Activated CD8-positive, alpha-beta memory T cell treated with anti-CD3 and anti-CD28 coated beads, Interleukin-2, amount 10 ng/mL, durations not matched to agents 7 days and 5 days (primary cell): ENCODE measurements around the gene SLC1A1. TPM values are rescaled to one million over a fixed set of nuclear protein-coding genes. Genes with fewer than 3 reads are reported as not detected.

Source experiments
- ATAC-seq: fragments of 150-1000 bp; cut with Tn5 transposase; one replicate; pipeline ENCODE4 v1.10.0; 2021; ENCODE audit warnings: moderate library complexity
- CTCF ChIA-PET: fragments of 350-600 bp; sonication (Branson Sonifier 250); formaldehyde crosslinking; loops from one replicate; lab custom pipeline; 2021; ENCODE audit warnings: antibody characterized with exemption; lab: Charles Lee
- DNase-seq: peaks from one replicate; pipeline ENCODE4 v3.0.0-alpha.2; 2020
- H3K27ac Mint-ChIP-seq: one replicate; pipeline ENCODE4 v1.8.0; 2021; ENCODE audit warnings: mild to moderate bottlenecking, mixed read lengths
- H3K27me3 Mint-ChIP-seq: one replicate; pipeline ENCODE4 v1.8.0; 2021; ENCODE audit warnings: mixed read lengths
- H3K36me3 Mint-ChIP-seq: one replicate; pipeline ENCODE4 v1.8.0; 2021; ENCODE audit warnings: mild to moderate bottlenecking, mixed read lengths
- H3K4me1 Mint-ChIP-seq: one replicate; pipeline ENCODE4 v1.8.0; 2021; ENCODE audit warnings: mixed read lengths
- H3K4me3 Mint-ChIP-seq: one replicate; pipeline ENCODE4 v1.8.0; 2021; ENCODE audit warnings: mild to moderate bottlenecking, moderate library complexity, mixed read lengths
- H3K9me3 Mint-ChIP-seq: one replicate; pipeline ENCODE4 v1.8.0; 2022; ENCODE audit warnings: low read depth, mixed read lengths
- total RNA-seq, 2 experiments: library from RNA; stranded (reverse); gene quantifications; one replicate each; pipeline ENCODE4 v1.2.3, GENCODE V29; 2021

SLC1A1 gene
- total RNA-seq, 2 experiments from 2014 or later = 0.14 TPM; not detected in 1

- no peaks in the 10 kb centered on the region for H3K36me3 Mint-ChIP-seq
- CTCF ChIA-PET = no interaction called here
- peaks cover 13% of the 10 kb centered on the region for H3K4me1 Mint-ChIP-seq
- H3K27ac Mint-ChIP-seq = no peak overlapping the region
- no peak for DNase-seq
- no peak for ATAC-seq
- peaks cover 63% of the 10 kb centered on the region for H3K27me3 Mint-ChIP-seq
- no peak overlapping the region for H3K4me3 Mint-ChIP-seq
- no peaks in the 10 kb centered on the region for H3K9me3 Mint-ChIP-seq
Observed at GRCh38 chr9:4494806-4495205, 4.5 kb downstream of the SLC1A1 start.

GRCh38 chr9:4495537-4495936 lies 5.3 kb downstream of the SLC1A1 start:
- no peak for ATAC-seq
- Mint-ChIP-seq H3K27ac (no peak overlapping the region), H3K27me3 (peaks cover 59% of the 10 kb centered on the region), H3K4me3 (no peak overlapping the region), H3K9me3 (no peaks in the 10 kb centered on the region), H3K36me3 (no peaks in the 10 kb centered on the region), H3K4me1 (peaks cover 10% of the 10 kb centered on the region)
- DNase-seq = no peak
- CTCF ChIA-PET = no interaction called here

- DNase-seq = no peak
- ATAC-seq = no peak
- Mint-ChIP-seq H3K27me3 (peaks cover 49% of the 10 kb centered on the region), H3K9me3 (no peaks in the 10 kb centered on the region), H3K4me1 (peaks cover 7% of the 10 kb centered on the region), H3K36me3 (no peaks in the 10 kb centered on the region), H3K4me3 (no peak overlapping the region), H3K27ac (no peak overlapping the region)
- CTCF ChIA-PET = no interaction called here
Observed at GRCh38 chr9:4496497-4496896, 6.2 kb downstream of the SLC1A1 start.

- Mint-ChIP-seq H3K27ac (no peak overlapping the region), H3K4me3 (no peak overlapping the region), H3K36me3 (no peaks in the 10 kb centered on the region), H3K27me3 (peaks cover 42% of the 10 kb centered on the region), H3K9me3 (no peaks in the 10 kb centered on the region), H3K4me1 (peaks cover 5% of the 10 kb centered on the region)
- CTCF ChIA-PET = no interaction called here
- ATAC-seq (no peak), DNase-seq (no peak)
Observed at GRCh38 chr9:4497395-4497794, 7.1 kb downstream of the SLC1A1 start.

- H3K9me3 Mint-ChIP-seq = no peaks in the 10 kb centered on the region
- H3K27me3 Mint-ChIP-seq = peaks cover 38% of the 10 kb centered on the region
- CTCF ChIA-PET = no interaction called here
- no peak overlapping the region for H3K27ac Mint-ChIP-seq
- peaks cover 5% of the 10 kb centered on the region for H3K4me1 Mint-ChIP-seq
- H3K4me3 Mint-ChIP-seq = no peak overlapping the region
- DNase-seq (no peak), ATAC-seq (no peak)
- no peaks in the 10 kb centered on the region for H3K36me3 Mint-ChIP-seq
Observed at GRCh38 chr9:4497855-4498254, 7.6 kb downstream of the SLC1A1 start.

GRCh38 chr9:4499917-4500316 lies 9.6 kb downstream of the SLC1A1 start:
- H3K4me1 Mint-ChIP-seq = peaks cover 5% of the 10 kb centered on the region
- ATAC-seq (no peak), DNase-seq (no peak)
- CTCF ChIA-PET = no interaction called here
- no peaks in the 10 kb centered on the region for H3K36me3 Mint-ChIP-seq
- H3K27me3 Mint-ChIP-seq = peaks cover 27% of the 10 kb centered on the region
- H3K9me3 Mint-ChIP-seq = no peaks in the 10 kb centered on the region
- H3K27ac Mint-ChIP-seq = no peak overlapping the region
- no peak overlapping the region for H3K4me3 Mint-ChIP-seq

- Mint-ChIP-seq H3K27ac (no peak overlapping the region), H3K4me1 (peaks cover 5% of the 10 kb centered on the region), H3K4me3 (no peak overlapping the region), H3K27me3 (peaks cover 16% of the 10 kb centered on the region), H3K36me3 (no peaks in the 10 kb centered on the region), H3K9me3 (no peaks in the 10 kb centered on the region)
- CTCF ChIA-PET = no interaction called here
- DNase-seq (no peak), ATAC-seq (no peak)
Observed at GRCh38 chr9:4501147-4501507, 10.9 kb downstream of the SLC1A1 start.

- H3K27me3 Mint-ChIP-seq = peaks cover 5% of the 10 kb centered on the region
- no peak overlapping the region for H3K27ac Mint-ChIP-seq
- H3K4me3 Mint-ChIP-seq = no peak overlapping the region
- CTCF ChIA-PET = no interaction called here
- H3K4me1 Mint-ChIP-seq = peaks cover 5% of the 10 kb centered on the region
- H3K9me3 Mint-ChIP-seq = no peaks in the 10 kb centered on the region
- H3K36me3 Mint-ChIP-seq = no peaks in the 10 kb centered on the region
- DNase-seq = no peak
- ATAC-seq = no peak
Observed at GRCh38 chr9:4502444-4502843, 12.2 kb downstream of the SLC1A1 start.

GRCh38 chr9:4503103-4503502 lies 12.8 kb downstream of the SLC1A1 start:
- CTCF ChIA-PET = no interaction called here

GRCh38 chr9:4504250-4504649 lies 14.0 kb downstream of the SLC1A1 start:
- Mint-ChIP-seq H3K27me3 (peaks cover 2% of the 10 kb centered on the region), H3K36me3 (no peaks in the 10 kb centered on the region), H3K9me3 (no peaks in the 10 kb centered on the region), H3K4me3 (no peak overlapping the region), H3K4me1 (peaks cover 5% of the 10 kb centered on the region), H3K27ac (no peak overlapping the region)
- CTCF ChIA-PET = no interaction called here
- ATAC-seq (no peak), DNase-seq (no peak)

More at GRCh38 chr9:4503103-4503502, 12.8 kb downstream of the SLC1A1 start:
- Mint-ChIP-seq H3K36me3 (no peaks in the 10 kb centered on the region), H3K4me1 (peaks cover 5% of the 10 kb centered on the region), H3K9me3 (no peaks in the 10 kb centered on the region), H3K4me3 (no peak overlapping the region), H3K27ac (no peak overlapping the region), H3K27me3 (peaks cover 2% of the 10 kb centered on the region)
- DNase-seq (no peak), ATAC-seq (no peak)

GRCh38 chr9:4506490-4506889 lies 16.2 kb downstream of the SLC1A1 start:
- Mint-ChIP-seq H3K27me3 (peaks cover 2% of the 10 kb centered on the region), H3K9me3 (no peaks in the 10 kb centered on the region), H3K4me3 (no peak overlapping the region), H3K36me3 (no peaks in the 10 kb centered on the region), H3K27ac (no peak overlapping the region), H3K4me1 (no peaks in the 10 kb centered on the region)
- CTCF ChIA-PET = no interaction called here
- DNase-seq (no peak), ATAC-seq (no peak)

- DNase-seq = no peak
- Mint-ChIP-seq H3K4me3 (no peak overlapping the region), H3K9me3 (no peaks in the 10 kb centered on the region), H3K4me1 (no peaks in the 10 kb centered on the region), H3K27ac (no peak overlapping the region), H3K36me3 (no peaks in the 10 kb centered on the region), H3K27me3 (peaks cover 3% of the 10 kb centered on the region)
- no peak for ATAC-seq
- CTCF ChIA-PET = no interaction called here
Observed at GRCh38 chr9:4507306-4508130, 17.2 kb downstream of the SLC1A1 start.

GRCh38 chr9:4508246-4508906 lies 18.1 kb downstream of the SLC1A1 start:
- Mint-ChIP-seq H3K27me3 (peaks cover 7% of the 10 kb centered on the region), H3K4me1 (no peaks in the 10 kb centered on the region), H3K9me3 (no peaks in the 10 kb centered on the region), H3K27ac (no peak overlapping the region), H3K36me3 (no peaks in the 10 kb centered on the region), H3K4me3 (no peak overlapping the region)
- no peak for DNase-seq
- no peak for ATAC-seq
- CTCF ChIA-PET = no interaction called here

- Mint-ChIP-seq H3K36me3 (no peaks in the 10 kb centered on the region), H3K4me3 (no peak overlapping the region), H3K9me3 (no peaks in the 10 kb centered on the region), H3K4me1 (no peaks in the 10 kb centered on the region), H3K27ac (no peak overlapping the region), H3K27me3 (peaks cover 9% of the 10 kb centered on the region)
- no peak for ATAC-seq
- DNase-seq = no peak
- CTCF ChIA-PET = no interaction called here
Observed at GRCh38 chr9:4508907-4509589, 18.8 kb downstream of the SLC1A1 start.
